Measurements from ENCODE around the gene FSTL5. TPM values are rescaled to one million over a fixed set of nuclear protein-coding genes. Genes with fewer than 3 reads are reported as not detected.

Gene FSTL5
- total and polyA plus RNA-seq, 2 of the 8 experiments (the other 6 are each of a cell fraction or from before 2014, with no cell fraction given), result 0.09 to 0.32 TPM

DNA sequence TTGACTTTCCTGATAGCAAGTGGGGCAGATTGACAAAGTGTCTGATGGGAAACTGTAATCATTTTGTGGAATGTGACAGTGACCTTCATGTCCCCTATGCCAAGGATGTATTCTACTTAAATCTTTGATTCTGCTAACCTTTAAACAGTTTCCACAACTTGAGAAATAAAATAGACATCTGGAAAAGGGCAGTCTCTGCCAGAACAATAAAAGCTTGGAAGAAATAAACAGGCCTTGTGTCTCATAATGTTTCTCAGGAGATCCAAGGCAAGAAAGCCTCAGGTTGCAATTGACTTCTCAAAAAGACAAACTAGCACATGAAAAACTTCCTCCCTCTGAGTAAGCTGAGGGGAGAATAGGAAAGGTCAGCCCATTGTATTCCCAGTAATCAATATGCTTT is 174.9 kb downstream of the FSTL5 start:
- no peak overlapping the region for H3K4ac ChIP-seq (replicated peaks; ENCODE audit: insufficient read length, low read depth, low read length)
- no peak overlapping the region for H3K14ac ChIP-seq (ENCODE audit: insufficient read length)
- H3K36me3 ChIP-seq (ENCODE audit: control insufficient read depth in 2 of 4, insufficient read depth in 4 of 4, low read length in 3 of 4), result no peaks in the 10 kb centered on the region
- H3K79me2 ChIP-seq (ENCODE audit: control insufficient read depth in 1 of 2, insufficient read depth in 2 of 2, low read length in 2 of 2), result no peaks in the 10 kb centered on the region
- DNase-seq (ENCODE audit: low read depth in 1 of 2, low spot score in 2 of 2) (no peak), FAIRE-seq (no peak)
- H2AK5ac ChIP-seq (ENCODE audit: low read depth, low read length), result no peak overlapping the region
- no peak overlapping the region for H3K27ac ChIP-seq (ENCODE audit: low read depth, low read length)
- no peak overlapping the region for H2BK12ac ChIP-seq (ENCODE audit: low read depth, low read length)
- no peak overlapping the region for H3K4me3 ChIP-seq (ENCODE audit: extremely low read depth in 1 of 4, insufficient read depth in 2 of 4, low read depth in 3 of 4, low read length in 4 of 4)
- H4K8ac ChIP-seq (ENCODE audit: extremely low read depth, insufficient read depth, low read length), result no peak overlapping the region
- no peak overlapping the region for H2BK5ac ChIP-seq (ENCODE audit: low read depth, low read length)
- no peaks in the 10 kb centered on the region for H3K79me1 ChIP-seq (ENCODE audit: low read depth, low read length)
- H2BK120ac ChIP-seq (replicated peaks; ENCODE audit: low read depth, low read length), result no peak overlapping the region
- H3K27me3 ChIP-seq (replicated peaks in 1 of 4; ENCODE audit: control insufficient read depth in 3 of 4, extremely low read depth in 1 of 4, insufficient read depth in 3 of 4, low read length in 3 of 4), result no peaks in the 10 kb centered on the region
- no peak overlapping the region for H4K5ac ChIP-seq (ENCODE audit: insufficient read length, low read depth, low read length)
- ChIA-PET POLR2A (ENCODE audit: partially characterized antibody) (no interaction called here), CTCF (ENCODE audit: partially characterized antibody) (no interaction called here)
- H3K56ac ChIP-seq (replicated peaks; ENCODE audit: insufficient read length, low read depth, low read length), result no peak overlapping the region
- H3K23me2 ChIP-seq (ENCODE audit: low read depth, low read length), result no peaks in the 10 kb centered on the region
- no peak overlapping the region for H3K23ac ChIP-seq (ENCODE audit: insufficient read length)
- H3K4me1 ChIP-seq (replicated peaks in 1 of 4; ENCODE audit: control insufficient read depth in 3 of 4, insufficient read depth in 4 of 4, low read length in 3 of 4), result peaks cover 0 to 4% (median 0%) of the 10 kb centered on the region in 4 experiments; a peak in 2 of 7 replicates
- H4K91ac ChIP-seq (replicated peaks; ENCODE audit: insufficient read length, low read length), result no peak overlapping the region
- no peaks in the 10 kb centered on the region for H3K9me3 ChIP-seq (ENCODE audit: insufficient read depth in 2 of 2, low read depth in 1 of 2, low read length in 1 of 2)
- H2BK20ac ChIP-seq (ENCODE audit: low read length), result no peak overlapping the region
- H2BK15ac ChIP-seq (ENCODE audit: low read length), result no peak overlapping the region
- no peak overlapping the region for H2AFZ ChIP-seq (ENCODE audit: low read length)
- H3K18ac ChIP-seq (ENCODE audit: extremely low read depth, low read length), result no peak overlapping the region
- no peaks in the 10 kb centered on the region for H4K20me1 ChIP-seq (replicated peaks in 1 of 2; ENCODE audit: control insufficient read depth in 1 of 2, insufficient read depth in 2 of 2, low read length in 2 of 2)
- no peak overlapping the region for H3K4me2 ChIP-seq (ENCODE audit: insufficient read depth in 1 of 2, low read depth in 2 of 2, low read length in 2 of 2)
- no peak overlapping the region for H3K9ac ChIP-seq (replicated peaks in 1 of 4; ENCODE audit: extremely low read depth in 1 of 4, low read depth in 3 of 4, low read length in 3 of 4)
- TF ChIP-seq SAP30 (IDR thresholded peaks at IDR 0.05; ENCODE audit: insufficient read depth, insufficient replicate concordance, low read length) (no peak), KDM5A (IDR thresholded peaks at IDR 0.05; ENCODE audit: low read length) (no peak), SIX5 (IDR thresholded peaks at IDR 0.05; ENCODE audit: low read depth, low read length) (no peak), HDAC6 (IDR thresholded peaks at IDR 0.05; ENCODE audit: low read depth, low read length) (no peak), CREB1 (IDR thresholded peaks at IDR 0.05) (no peak)
- TF ChIP-seq, protein P1, sequence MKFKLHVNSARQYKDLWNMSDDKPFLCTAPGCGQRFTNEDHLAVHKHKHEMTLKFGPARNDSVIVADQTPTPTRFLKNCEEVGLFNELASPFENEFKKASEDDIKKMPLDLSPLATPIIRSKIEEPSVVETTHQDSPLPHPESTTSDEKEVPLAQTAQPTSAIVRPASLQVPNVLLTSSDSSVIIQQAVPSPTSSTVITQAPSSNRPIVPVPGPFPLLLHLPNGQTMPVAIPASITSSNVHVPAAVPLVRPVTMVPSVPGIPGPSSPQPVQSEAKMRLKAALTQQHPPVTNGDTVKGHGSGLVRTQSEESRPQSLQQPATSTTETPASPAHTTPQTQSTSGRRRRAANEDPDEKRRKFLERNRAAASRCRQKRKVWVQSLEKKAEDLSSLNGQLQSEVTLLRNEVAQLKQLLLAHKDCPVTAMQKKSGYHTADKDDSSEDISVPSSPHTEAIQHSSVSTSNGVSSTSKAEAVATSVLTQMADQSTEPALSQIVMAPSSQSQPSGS (IDR thresholded peaks at IDR 0.05; ENCODE audit: low read length), result no peak

Data from H1 (cell line).